Skeletal muscle satellite cell (primary cell): Measurements from ENCODE around the gene NOXA1.

Source experiments
- H3K27me3 ChIP-seq: 2 replicates; pipeline ENCODE4 v1.7.0; 2013; ENCODE audit warnings: low read length; ENCODE audit not compliant: control insufficient read depth, insufficient read depth
- H3K36me3 ChIP-seq: 2 replicates; pipeline ENCODE4 v1.7.0; 2013; ENCODE audit warnings: mild to moderate bottlenecking, control low read depth, low read length; ENCODE audit not compliant: insufficient read depth
- H3K4me1 ChIP-seq: 2 replicates; pipeline ENCODE4 v1.7.0; 2013; ENCODE audit warnings: low read length; ENCODE audit not compliant: control insufficient read depth, insufficient read depth
- H3K4me2 ChIP-seq: 2 replicates; pipeline ENCODE4 v1.7.0; 2013; ENCODE audit warnings: mild to moderate bottlenecking, low read length
- H3K4me3 ChIP-seq: 2 replicates; pipeline ENCODE4 v1.7.0; 2013; ENCODE audit warnings: low read length
- H3K9ac ChIP-seq: 2 replicates; pipeline ENCODE4 v1.7.0; 2013; ENCODE audit warnings: mild to moderate bottlenecking, low read depth, low read length, moderate library complexity
- H3K9me3 ChIP-seq: replicated peaks from 2 replicates; pipeline ENCODE4 v1.7.0; 2013; ENCODE audit warnings: mild to moderate bottlenecking, control low read depth, low read length

Gene NOXA1

GRCh38 chr9:137475666-137476065 is 52.5 kb downstream of the NOXA1 start:
- Histone ChIP-seq H3K4me2 (no peak overlapping the region), H3K4me1 (peaks cover 7% of the 10 kb centered on the region), H3K27me3 (peaks cover 10% of the 10 kb centered on the region), H3K9ac (no peak overlapping the region), H3K36me3 (no peaks in the 10 kb centered on the region), H3K4me3 (no peak overlapping the region), H3K9me3 (no peaks in the 10 kb centered on the region)

DNA sequence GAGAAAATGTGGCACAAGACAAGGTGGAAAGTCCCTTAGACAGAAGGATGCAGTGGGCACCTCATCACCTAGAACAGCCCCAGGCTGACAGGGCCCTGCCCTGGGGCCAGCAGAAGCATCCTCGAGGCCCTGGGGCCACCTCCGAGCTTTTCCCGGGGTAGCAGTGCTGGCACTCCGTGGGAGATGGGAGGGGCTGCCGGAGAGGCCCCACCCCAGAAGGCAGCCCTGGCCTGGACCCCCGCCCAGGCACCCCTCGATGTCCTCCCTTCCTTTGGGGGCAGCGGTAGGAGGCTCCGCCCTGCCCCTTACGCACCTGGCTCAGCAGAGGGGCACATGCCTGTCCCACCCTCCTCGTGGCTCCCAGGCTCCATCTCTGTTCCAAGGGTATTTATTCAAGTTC is 53.7 kb downstream of the NOXA1 start:
- Histone ChIP-seq H3K9me3 (no peaks in the 10 kb centered on the region), H3K36me3 (no peaks in the 10 kb centered on the region), H3K4me1 (peaks cover 8% of the 10 kb centered on the region), H3K4me3 (no peak overlapping the region), H3K4me2 (no peak overlapping the region), H3K9ac (no peak overlapping the region), H3K27me3 (peaks cover 7% of the 10 kb centered on the region)

DNA sequence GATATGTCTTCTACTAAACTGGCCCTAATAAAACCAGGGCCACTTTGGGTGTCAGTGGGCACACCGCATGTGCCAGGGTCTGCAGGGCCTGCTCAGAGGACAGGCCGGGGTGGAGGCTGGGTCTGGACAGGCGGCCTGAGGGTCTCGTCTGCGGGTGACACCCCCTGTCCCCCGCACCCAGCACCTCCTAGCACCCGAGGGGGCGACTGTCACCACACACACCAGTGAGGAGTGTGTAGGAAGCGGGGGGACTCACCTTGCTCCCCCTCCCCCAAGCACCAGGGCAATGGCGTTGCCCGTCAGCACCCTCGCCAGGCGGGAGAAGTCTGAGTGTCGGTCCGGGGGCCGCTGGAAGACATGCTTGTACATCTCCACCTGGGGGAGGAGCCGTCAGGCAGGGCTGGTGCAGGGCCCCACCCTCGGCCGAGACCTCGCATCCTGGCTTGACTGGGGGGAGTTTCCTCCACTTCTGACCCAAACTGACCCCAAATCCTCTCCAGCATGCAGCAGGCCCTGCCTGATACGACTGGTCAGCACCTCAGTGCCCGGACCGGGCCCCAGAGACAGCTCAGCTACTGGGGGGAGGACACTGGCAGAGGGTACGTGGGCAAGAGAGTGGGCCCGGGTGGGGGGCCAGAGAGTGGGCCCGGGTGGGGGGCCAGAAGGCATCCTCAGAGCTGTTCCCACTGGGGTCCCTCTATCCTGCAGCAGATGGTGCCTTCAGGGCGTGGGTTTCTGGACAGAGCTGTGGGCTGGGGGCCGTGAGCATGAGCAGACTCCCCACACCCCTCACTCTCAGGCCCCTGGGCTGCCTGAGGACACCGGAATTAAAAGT is 54.8 kb downstream of the NOXA1 start:
- Histone ChIP-seq H3K4me2 (no peak overlapping the region), H3K36me3 (no peaks in the 10 kb centered on the region), H3K9ac (no peak overlapping the region), H3K4me3 (no peak overlapping the region), H3K9me3 (no peaks in the 10 kb centered on the region), H3K4me1 (peaks cover 16% of the 10 kb centered on the region), H3K27me3 (peaks cover 7% of the 10 kb centered on the region)

DNA sequence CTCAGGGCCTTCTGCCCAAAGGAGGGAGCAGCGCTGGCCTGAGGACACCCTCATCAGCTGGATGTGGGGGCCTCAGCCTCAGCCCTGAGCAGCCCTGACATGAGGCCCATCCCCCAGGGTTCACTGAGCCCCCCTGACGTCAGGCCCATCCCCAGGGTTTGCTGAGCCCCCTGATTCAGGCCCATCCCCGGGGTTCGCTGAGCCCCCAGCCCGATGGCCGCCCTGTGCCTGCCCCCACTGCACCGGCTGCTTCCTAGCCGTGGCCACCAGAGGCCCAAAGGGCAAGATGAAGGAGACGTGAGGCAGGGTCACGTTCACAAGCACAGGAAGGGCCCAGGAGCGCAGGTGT is 55.4 kb downstream of the NOXA1 start:
- no peak overlapping the region for H3K4me2 ChIP-seq
- peaks cover 16% of the 10 kb centered on the region for H3K4me1 ChIP-seq
- H3K9ac ChIP-seq = no peak overlapping the region
- H3K27me3 ChIP-seq = peaks cover 7% of the 10 kb centered on the region
- H3K4me3 ChIP-seq = no peak overlapping the region
- no peaks in the 10 kb centered on the region for H3K9me3 ChIP-seq
- no peaks in the 10 kb centered on the region for H3K36me3 ChIP-seq

DNA sequence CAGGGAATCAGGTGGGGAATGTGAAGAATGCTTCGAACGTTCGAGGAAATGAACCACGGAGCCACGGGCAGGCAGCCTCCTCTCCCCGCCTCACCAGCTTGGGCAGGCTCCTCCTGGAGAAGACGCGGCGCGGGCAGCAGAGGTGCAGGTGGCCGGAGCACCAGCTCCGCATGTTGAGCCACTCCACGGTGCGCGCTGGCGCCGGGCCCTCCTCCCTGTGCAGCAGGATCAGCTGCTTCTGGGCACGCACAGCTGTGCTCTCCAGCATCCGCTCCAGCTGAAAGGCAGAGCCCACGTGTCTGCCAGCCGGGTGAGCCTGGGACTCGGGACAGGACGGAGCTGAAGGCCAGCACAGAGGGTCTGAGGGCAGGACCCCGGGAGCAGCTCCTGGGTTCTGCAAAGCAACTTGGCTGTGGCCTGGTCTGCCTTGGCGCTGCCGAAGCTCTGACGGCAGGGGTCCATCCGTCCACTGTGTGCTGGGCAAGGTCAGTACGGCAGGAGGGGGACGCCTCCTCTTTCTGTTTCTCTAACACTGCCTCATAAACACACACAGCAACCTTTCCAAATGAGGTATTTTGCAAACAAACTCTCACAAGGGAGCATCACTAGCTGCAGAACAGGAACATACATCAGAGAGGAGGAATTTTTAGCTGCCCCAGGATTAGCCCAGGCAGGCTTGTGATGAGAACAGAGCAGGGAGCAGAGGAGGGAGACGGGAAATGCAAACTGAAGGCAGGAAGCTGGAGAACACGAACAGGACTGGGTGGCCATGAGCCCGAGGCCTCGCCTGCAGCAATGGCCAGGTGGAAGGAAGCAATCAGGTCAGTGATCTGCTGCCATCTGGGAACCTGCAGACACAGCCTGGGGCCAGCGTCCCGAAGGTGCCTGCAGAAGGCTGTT is 56.0 kb downstream of the NOXA1 start:
- Histone ChIP-seq H3K4me3 (no peak overlapping the region), H3K4me2 (peak overlapping the region; percentile 34), H3K36me3 (no peaks in the 10 kb centered on the region)

GRCh38 chr9:137479892-137480685 is 56.9 kb downstream of the NOXA1 start:
- H3K27me3 ChIP-seq = peaks cover 7% of the 10 kb centered on the region
- H3K4me1 ChIP-seq = peaks cover 16% of the 10 kb centered on the region
- no peaks in the 10 kb centered on the region for H3K36me3 ChIP-seq
- H3K9ac ChIP-seq = no peak overlapping the region
- H3K9me3 ChIP-seq = no peaks in the 10 kb centered on the region
- H3K4me3 ChIP-seq = no peak overlapping the region
- no peak overlapping the region for H3K4me2 ChIP-seq

More for the DNA sequence above, 56.0 kb downstream of the NOXA1 start:
- no peaks in the 10 kb centered on the region for H3K9me3 ChIP-seq
- no peak overlapping the region for H3K9ac ChIP-seq
- H3K27me3 ChIP-seq = peaks cover 7% of the 10 kb centered on the region
- H3K4me1 ChIP-seq = peaks cover 16% of the 10 kb centered on the region

DNA sequence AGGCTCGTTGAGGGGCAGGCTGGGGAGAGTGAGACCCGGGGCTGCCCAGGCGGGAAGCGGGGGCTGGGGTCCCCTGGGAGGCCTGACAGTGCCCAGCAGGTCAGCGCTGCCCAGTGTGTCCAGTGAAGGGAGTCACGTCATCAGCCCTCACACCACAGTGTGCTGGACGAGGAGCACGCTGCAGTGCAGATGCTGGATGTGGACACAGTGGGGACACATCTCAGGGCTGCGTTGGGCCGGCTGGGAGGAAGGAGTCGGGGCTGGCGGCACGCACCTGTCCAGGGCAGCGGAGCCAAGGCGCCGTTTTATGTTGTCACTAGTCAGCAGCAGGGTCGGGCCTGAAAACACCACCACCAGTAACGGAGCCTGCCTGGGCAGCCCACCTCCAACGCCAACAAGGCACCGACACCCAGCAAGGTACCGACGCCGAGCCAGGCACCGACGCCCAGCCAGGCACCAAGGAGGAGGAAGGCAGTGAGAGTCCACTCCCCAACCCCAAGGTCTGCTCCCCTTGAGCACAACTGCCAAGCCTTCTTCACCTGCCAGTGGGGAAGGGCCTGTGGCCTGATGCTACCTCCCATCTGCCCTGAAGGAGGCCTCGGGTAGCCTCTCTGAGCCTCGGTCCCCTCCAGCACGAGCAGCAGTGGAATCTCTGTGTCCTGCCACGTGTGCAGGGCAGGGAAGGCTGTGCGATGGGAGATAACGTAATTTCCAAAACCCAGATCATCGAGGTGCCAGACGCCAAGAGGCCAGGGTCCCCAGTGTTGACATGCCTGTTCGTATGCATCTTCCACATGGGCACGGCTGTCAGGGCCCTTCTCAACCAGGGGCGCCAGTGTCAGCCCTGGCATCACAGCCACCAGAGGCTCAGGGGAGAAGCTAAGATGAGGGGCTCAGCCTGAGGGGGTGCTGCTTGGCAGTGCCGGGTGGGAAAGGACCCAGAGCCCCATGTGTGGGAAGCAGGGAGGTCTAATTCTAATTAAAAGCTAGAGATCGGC is 57.8 kb downstream of the NOXA1 start:
- H3K4me2 ChIP-seq = no peak overlapping the region
- peaks cover 7% of the 10 kb centered on the region for H3K27me3 ChIP-seq
- no peaks in the 10 kb centered on the region for H3K9me3 ChIP-seq
- no peak overlapping the region for H3K4me3 ChIP-seq
- peaks cover 16% of the 10 kb centered on the region for H3K4me1 ChIP-seq
- no peaks in the 10 kb centered on the region for H3K36me3 ChIP-seq
- no peak overlapping the region for H3K9ac ChIP-seq

- H3K4me3 ChIP-seq = peak overlapping the region; percentile 3
- peaks cover 17% of the 10 kb centered on the region for H3K27me3 ChIP-seq
- H3K4me2 ChIP-seq = peak overlapping the region; percentile 13
- H3K4me1 ChIP-seq = peaks cover 16% of the 10 kb centered on the region
- no peaks in the 10 kb centered on the region for H3K36me3 ChIP-seq
- no peaks in the 10 kb centered on the region for H3K9me3 ChIP-seq
- H3K9ac ChIP-seq = no peak overlapping the region
These were observed 59.0 kb downstream of the NOXA1 start for GRCh38 chr9:137482094-137482781.
